H1 (cell line): ENCODE results near the gene FOSL1. TPM values are rescaled to one million over a fixed set of nuclear protein-coding genes. Genes with fewer than 3 reads are reported as not detected.

Source experiments
- HDAC6 ChIP-seq: IDR thresholded peaks from one replicate; pipeline ENCODE4 v1.7.1; 2012; ENCODE audit warnings: low read depth, mild to moderate bottlenecking, inconsistent platforms, low read length, moderate library complexity
- polyA plus RNA-seq, 7 experiments: library from polyadenylated mRNA; depleted of rRNA in 3 of 7; stranded (reverse) in 5 of 7; unstranded in 2 of 7; fragments of >200 nt in 5 of 7; fragments of 200-250 nt in 2 of 7; gene quantifications; 1 replicate in 5 of 7; 2 replicates in 1 of 7; 4 replicates in 1 of 7; pipeline versions ENCODE4 v1.2.1 to v1.2.3, GENCODE V29; 2011 to 2013; ENCODE audit warnings: missing spikeins in 2 of 7, mixed read lengths in 2 of 7
- total RNA-seq: library from RNA; stranded (reverse); fragmentation: NEBNext Ultra II Directional; extraction: Animal tissue kit (Norgen Biotek cat#: 25700); gene quantifications from 2 replicates; pipeline ENCODE4 v1.2.1, GENCODE V29; 2021

FOSL1 gene
- total and polyA plus RNA-seq, 2 of the 8 experiments (the other 6 are each of a cell fraction or from before 2014, with no cell fraction given), result 6.3 to 7.2 TPM

DNA sequence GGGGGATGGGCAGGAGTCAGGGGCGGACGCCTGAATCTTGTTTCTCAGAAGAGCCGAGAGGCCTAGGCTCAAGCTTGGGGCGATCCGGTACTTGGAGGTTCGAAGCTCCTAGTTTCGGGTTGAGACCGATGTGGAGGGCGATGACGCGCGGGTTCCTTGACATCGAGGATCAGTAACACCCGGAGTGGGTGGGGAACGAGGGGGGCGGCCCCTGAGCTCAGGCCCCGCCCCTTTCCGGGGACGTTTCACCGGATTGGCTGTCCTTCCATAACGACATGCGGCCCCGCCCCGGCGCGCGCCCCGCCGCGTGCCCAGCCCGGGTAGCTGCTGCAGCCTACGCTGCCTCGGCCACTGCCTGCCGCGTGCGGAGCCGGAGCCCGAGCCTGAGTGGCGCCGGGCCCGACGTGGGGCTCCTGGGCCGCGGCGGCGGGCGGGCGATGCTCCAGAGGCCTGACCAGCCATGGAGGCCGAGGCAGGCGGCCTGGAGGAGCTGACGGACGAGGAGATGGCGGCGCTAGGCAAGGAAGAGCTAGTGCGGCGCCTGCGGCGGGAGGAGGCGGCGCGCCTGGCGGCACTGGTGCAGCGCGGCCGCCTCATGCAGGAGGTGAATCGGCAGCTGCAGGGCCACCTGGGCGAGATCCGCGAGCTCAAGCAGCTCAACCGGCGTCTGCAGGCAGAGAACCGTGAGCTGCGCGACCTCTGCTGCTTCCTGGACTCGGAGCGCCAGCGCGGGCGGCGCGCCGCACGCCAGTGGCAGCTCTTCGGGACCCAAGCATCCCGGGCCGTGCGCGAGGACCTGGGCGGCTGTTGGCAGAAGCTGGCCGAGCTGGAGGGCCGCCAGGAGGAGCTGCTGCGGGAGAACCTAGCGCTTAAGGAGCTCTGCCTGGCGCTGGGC lies 9.6 kb downstream of the FOSL1 start, which contains the start of gene CCDC85B (continued):
- no peak for TF ChIP-seq HDAC6
